NCI-H345 treated with DMSO at 0.1 percent for 48 hours (cell line): Measurements from ENCODE around the gene RTN4R.
A peak's percentile ranks its signal among the peaks of the same experiment; 100 is the strongest.

Experiments
- DNase-seq: peaks from one replicate; lab custom pipeline; 2025; ENCODE audit not compliant: unreplicated experiment; lab: John Stamatoyannopoulos, UW

The RTN4R gene

GRCh38 chr22:20218987-20219386 lies 49.1 kb downstream of the RTN4R start:
- DNase-seq: no peak

GRCh38 chr22:20218326-20218872 lies 49.7 kb downstream of the RTN4R start:
- no peak for DNase-seq

- DNase-seq: no peak
Observed at GRCh38 chr22:20217563-20217962, 50.6 kb downstream of the RTN4R start.

GRCh38 chr22:20216863-20217499 lies 51.1 kb downstream of the RTN4R start:
- DNase-seq: no peak

- no peak for DNase-seq
Observed at GRCh38 chr22:20215742-20216141, 52.4 kb downstream of the RTN4R start.

DNA sequence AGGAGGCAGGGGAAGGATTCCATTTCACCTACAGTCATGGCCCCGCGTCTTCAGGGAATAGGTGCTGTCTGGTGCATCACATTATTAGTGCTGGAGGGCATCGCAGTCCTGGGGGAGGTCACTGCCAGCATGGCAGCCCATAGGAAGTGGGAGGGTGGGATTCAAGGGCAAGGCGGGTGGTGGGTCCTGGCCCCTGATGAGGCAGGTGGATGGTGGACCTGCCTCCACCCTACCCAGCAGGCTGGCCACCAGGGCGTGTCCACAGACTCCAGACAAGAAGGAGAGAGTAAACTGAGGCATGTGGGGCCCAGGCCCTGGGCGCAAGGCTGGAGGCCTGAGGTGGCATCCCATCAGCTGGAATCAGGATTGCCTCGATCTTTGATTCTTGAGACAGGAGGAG lies 53.3 kb downstream of the RTN4R start:
- DNase-seq: no peak

- no peak for DNase-seq
Observed at GRCh38 chr22:20213833-20214708, 54.0 kb downstream of the RTN4R start.

DNA sequence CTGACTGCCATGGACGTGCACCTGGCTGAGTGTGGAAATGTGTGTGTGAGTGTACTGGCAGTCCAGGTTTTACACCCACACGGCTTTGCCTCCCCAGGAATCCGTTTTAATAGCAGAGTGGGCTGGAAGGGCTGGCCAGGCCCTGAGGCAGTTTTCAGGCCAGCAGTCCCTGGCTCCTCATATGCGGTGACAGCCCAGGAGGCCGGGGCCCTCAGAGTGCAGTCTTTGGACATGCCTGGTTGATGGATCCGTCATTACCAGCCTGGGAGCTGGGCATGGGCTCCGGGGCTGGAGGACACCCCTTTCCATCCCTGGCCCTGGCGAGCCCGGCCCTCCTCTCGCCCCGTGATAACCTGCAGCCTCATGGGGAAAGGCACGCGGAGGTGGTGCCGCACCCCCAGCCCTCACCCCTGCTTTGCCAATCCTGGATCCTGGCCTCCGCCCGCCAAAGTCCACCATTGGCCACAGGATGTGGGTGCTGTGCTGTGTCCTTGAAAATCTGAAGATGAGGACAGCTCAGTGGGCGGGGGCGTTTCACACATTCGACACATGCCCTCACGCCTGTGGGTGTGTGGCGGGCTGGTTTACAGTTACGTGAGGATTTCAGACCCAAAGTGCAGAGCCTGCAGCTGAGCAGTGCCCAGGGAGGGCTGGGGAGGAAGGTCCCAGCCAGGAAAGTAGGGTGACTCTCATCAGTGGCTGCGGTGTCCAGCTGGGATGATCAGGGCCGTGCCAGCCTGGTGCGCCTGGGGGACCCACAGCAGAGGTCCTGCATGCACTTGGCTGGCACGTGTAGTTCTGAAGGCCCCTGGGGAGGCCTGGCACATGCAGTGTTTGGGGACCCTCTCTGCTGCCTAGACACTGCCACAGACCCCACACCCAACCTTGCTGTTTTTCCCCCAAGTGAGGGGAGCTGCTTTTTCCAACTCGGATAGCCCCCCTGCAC lies 55.1 kb downstream of the RTN4R start:
- no peak for DNase-seq

DNA sequence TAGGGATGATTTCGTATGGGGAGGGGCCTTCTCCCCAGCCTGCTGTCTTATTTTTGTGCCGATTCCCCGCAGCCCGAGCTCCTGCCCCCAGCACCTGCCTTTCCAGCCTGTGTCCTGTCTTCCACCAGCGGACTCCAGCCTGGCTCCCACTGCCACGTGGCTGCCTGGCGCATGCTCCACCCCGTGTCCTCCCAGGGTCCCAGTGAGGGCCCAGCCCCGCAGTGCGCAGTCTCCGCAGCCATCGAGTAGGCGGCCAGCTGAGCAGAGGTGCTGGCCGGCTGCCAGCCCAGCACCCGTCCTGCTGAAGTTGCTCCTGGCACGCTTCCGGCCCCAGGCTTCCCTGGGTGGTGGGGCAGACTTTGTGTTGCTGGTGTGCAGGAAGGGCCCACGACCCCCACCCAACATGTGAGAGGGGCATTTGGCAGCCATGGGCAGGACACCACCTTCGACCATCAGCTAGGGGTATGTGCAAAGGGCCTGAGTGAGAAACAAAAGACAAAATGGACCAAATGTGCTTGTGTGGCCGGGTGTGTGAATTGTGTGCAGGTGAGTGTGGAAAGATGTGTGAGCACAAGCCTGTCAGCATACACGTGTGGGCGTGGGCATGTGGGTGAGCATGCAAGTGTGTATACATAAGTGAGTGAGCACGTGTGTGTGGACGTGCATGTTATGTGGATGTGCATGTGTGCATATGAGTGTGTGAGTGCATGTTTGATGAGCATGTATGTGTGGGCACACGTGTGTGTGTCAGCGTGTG lies 55.9 kb downstream of the RTN4R start:
- peak; percentile 51 for DNase-seq

DNA sequence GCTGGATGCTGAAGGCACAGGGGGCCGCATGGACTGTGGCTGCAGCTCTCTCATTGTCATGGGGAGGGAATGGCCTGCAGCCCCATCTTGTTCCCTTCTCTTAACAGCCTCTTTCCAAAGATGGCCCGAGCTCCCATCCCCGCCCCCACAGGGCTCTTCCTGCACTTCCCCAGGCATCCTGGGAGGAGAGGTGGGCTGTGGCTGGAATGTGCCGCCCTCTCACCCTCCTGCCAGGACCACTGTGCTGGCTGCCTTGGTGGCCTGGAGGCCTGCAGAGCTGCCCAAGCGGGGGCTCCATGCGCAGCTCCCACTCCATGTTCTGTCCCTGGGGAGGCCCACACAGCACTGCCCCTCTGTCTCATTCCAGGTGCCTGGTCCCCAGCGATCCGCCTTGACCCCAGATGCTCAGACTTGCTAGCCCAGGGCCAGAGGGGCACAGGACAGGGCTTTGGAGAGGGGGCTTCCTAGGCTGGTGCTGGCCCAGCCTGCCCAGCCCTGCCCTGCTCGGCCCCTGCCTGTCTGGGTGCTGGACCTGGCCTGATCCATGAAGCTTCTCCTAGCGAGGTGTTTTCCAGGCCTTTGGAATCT lies 56.6 kb downstream of the RTN4R start:
- no peak for DNase-seq

- no peak for DNase-seq
Observed at GRCh38 chr22:20210473-20211059, 57.6 kb downstream of the RTN4R start.

GRCh38 chr22:20209761-20210250 lies 58.3 kb downstream of the RTN4R start:
- no peak for DNase-seq

- no peak for DNase-seq
Observed at GRCh38 chr22:20208713-20209310, 59.3 kb downstream of the RTN4R start.

GRCh38 chr22:20207277-20208025 lies 60.7 kb downstream of the RTN4R start:
- DNase-seq: no peak

GRCh38 chr22:20206709-20207215 lies 61.4 kb downstream of the RTN4R start:
- no peak for DNase-seq

DNA sequence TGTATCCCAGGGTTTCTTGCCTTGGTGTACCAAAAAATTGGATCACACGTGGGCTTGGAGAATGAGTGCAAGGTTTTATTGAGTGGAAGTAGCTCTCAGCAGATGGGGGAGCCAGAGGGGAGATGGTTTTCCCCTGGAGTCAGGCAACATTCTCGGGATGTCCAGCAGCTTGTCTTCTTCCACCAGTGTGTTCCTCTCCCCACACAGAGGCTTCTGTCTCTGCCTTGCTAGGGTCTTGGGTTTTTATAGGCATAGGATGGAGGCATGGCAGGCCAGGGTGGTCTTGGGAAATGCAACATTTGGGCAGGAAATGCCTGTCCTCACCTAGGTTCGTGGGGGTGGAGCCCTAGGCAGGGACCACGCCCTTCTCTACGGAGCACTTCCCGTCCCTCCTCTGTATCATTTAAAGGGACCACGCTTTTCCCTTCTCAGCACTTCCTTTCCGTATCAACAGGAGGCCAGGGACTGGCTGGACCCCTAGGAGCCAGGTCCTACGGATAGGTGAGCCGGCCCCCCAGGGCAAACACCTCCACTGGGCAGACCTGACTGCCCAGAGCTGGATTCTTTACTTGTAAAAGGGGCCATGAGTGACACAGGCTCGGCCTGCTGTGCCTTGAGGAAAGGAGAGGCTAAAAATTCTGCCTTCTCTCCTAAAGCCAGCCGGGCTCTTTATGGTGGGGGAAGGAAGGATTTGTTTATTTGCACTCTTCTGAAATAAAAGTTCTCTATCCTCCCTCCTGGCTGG lies 62.0 kb downstream of the RTN4R start:
- DNase-seq: no peak

DNA sequence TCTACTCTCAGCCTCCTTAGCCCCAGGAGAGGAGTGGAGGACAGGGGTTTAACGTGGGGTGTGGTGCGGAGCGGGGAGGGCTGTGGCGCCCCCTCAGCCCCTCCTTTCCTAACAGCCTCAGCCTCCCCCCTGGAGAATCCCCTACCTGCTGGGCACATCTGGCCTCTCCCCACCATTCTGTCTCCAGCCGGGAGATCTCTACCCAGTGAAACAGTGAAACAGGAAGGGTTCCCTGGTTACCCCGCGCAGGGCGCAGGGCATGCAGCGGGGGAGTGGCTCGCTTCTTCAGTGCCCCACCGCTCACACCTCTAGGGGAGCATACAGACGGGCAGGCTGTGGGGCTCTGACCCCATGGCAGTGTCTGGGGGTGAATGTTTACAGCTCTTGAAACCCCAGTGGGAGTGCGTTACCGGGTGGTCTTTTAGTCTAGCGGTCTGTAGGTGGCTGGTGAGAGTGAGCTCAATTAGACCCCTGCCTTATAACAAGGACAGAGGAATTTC lies 62.6 kb downstream of the RTN4R start:
- DNase-seq: no peak
